Fibroblast of skin of left biceps (primary cell): Measurements from ENCODE around the gene TNRC18.
"Not testable (repeated sequence)": the region's sequence is repeated elsewhere in the genome, so short reads cannot be mapped to it uniquely, and the experiment has no call there.

ENCODE experiments used
- DNase-seq, 2 experiments: peaks; one replicate each; pipeline ENCODE4 v3.0.0-alpha.2; 2013; ENCODE audit warnings: low read depth in 2 of 2

TNRC18 gene

GRCh38 chr7:5318613-5319012 lies 105.0 kb downstream of the TNRC18 start:
- DNase-seq = not testable (repeated sequence)

GRCh38 chr7:5315761-5316160 lies 107.9 kb downstream of the TNRC18 start:
- no peak for DNase-seq

GRCh38 chr7:5314864-5315263 lies 108.8 kb downstream of the TNRC18 start:
- no peak for DNase-seq

- DNase-seq = not testable (repeated sequence)
Measured at GRCh38 chr7:5313076-5313885, 110.4 kb downstream of the TNRC18 start.

GRCh38 chr7:5312276-5313070 lies 111.2 kb downstream of the TNRC18 start:
- DNase-seq = not testable (repeated sequence)

- no peak for DNase-seq
Measured at GRCh38 chr7:5310822-5311405, 112.7 kb downstream of the TNRC18 start.

- DNase-seq = no peak
Measured at GRCh38 chr7:5309146-5309545, 114.5 kb downstream of the TNRC18 start.

- DNase-seq = not testable (repeated sequence)
Measured at GRCh38 chr7:5307221-5308142, 116.2 kb downstream of the TNRC18 start.

- DNase-seq = not testable (repeated sequence)
Measured at GRCh38 chr7:5305050-5305449, 118.6 kb downstream of the TNRC18 start.

GRCh38 chr7:5303591-5304505 lies 119.8 kb downstream of the TNRC18 start:
- DNase-seq = no peak

GRCh38 chr7:5303061-5303460 lies 120.6 kb downstream of the TNRC18 start:
- no peak for DNase-seq

- no peak for DNase-seq
Measured at GRCh38 chr7:5302577-5302976, 121.1 kb downstream of the TNRC18 start.

- DNase-seq = no peak
Measured at GRCh38 chr7:5300366-5300765, 123.3 kb downstream of the TNRC18 start.

- no peak for DNase-seq
Measured at GRCh38 chr7:5296611-5297226, 126.9 kb downstream of the TNRC18 start.

GRCh38 chr7:5296015-5296610 lies 127.5 kb downstream of the TNRC18 start:
- no peak for DNase-seq

GRCh38 chr7:5295039-5296014 lies 128.3 kb downstream of the TNRC18 start:
- DNase-seq = no peak

GRCh38 chr7:5294169-5294987 lies 129.3 kb downstream of the TNRC18 start:
- no peak for DNase-seq
